ENCODE measurements around the gene STING1. TPM values are rescaled to one million over a fixed set of nuclear protein-coding genes. Genes with fewer than 3 reads are reported as not detected.

The STING1 gene
- total RNA-seq, 1 experiment from 2014 or later: 0.48 TPM

- no peak overlapping the region for H3K4ac ChIP-seq (ENCODE audit: low read depth, low read length)
- peaks cover 7% of the 10 kb centered on the region for H3K27me3 Mint-ChIP-seq (ENCODE audit: low read depth)
- H2BK15ac ChIP-seq (ENCODE audit: low read depth, low read length): no peak overlapping the region
- no peaks in the 10 kb centered on the region for H3K36me3 Mint-ChIP-seq (ENCODE audit: insufficient read depth in 1 of 3, low read depth in 3 of 3)
- H3K27me3 ChIP-seq (ENCODE audit: insufficient read depth, low read length): no peaks in the 10 kb centered on the region
- DNase-seq: no peak
- H4K20me1 ChIP-seq (ENCODE audit: control insufficient read depth, insufficient read depth, insufficient read length): no peaks in the 10 kb centered on the region
- H2BK20ac ChIP-seq (ENCODE audit: low read depth, low read length, poor library complexity, severe bottlenecking): no peak overlapping the region
- no CpG with 5 or more reads among the region's 13 CpGs for WGBS (ENCODE audit: extremely low coverage, insufficient read length, low lambda C conversion rate)
- no peak overlapping the region for H3K56ac ChIP-seq (ENCODE audit: insufficient read length, low read depth, low read length)
- H3K4me1 Mint-ChIP-seq: peaks cover 45 to 54% of the 10 kb centered on the region in 2 experiments
- H3K4me2 ChIP-seq (ENCODE audit: insufficient read depth, insufficient read length, low read length): no peak overlapping the region
- peak overlapping the region; percentile 2 to 91 (median 2); a peak in 3 of 7 replicates for H3K27ac Mint-ChIP-seq
- H3K79me2 ChIP-seq (ENCODE audit: insufficient read depth, low read length): no peaks in the 10 kb centered on the region
- H3K23ac ChIP-seq (ENCODE audit: insufficient read length, low read depth, low read length): no peak overlapping the region
- H3K9ac ChIP-seq (ENCODE audit: extremely low read depth, insufficient read length, low read length): no peak overlapping the region
- no peak overlapping the region for H2AK5ac ChIP-seq (ENCODE audit: insufficient read length, low read length)
- no peaks in the 10 kb centered on the region for H3K79me1 ChIP-seq (ENCODE audit: insufficient read depth, low read depth, low read length, poor library complexity, severe bottlenecking)
- no peak overlapping the region for H4K91ac ChIP-seq (ENCODE audit: insufficient read length, low read depth, low read length)
- H3K9me3 ChIP-seq (ENCODE audit: control insufficient read depth, low read depth, low read length): no peaks in the 10 kb centered on the region
- H3K9me3 Mint-ChIP-seq: no peaks in the 10 kb centered on the region
- H2AFZ ChIP-seq (ENCODE audit: low read length): no peak overlapping the region
- H3K4me1 ChIP-seq (ENCODE audit: insufficient read depth, low read length): peaks cover 5% of the 10 kb centered on the region; the same call in 1 of the 2 replicates
- H4K8ac ChIP-seq (replicated peaks; ENCODE audit: insufficient read length, low read depth, low read length): no peak overlapping the region
- H3T11ph ChIP-seq (ENCODE audit: low read length): no peak overlapping the region
- no peak overlapping the region for H4K5ac ChIP-seq (ENCODE audit: insufficient read length, low read depth, low read length)
- no peak overlapping the region for H3K27ac ChIP-seq (ENCODE audit: insufficient read length, low read depth, low read length)
- no peak overlapping the region for H2BK5ac ChIP-seq (ENCODE audit: insufficient read length, low read length)
- H3K18ac ChIP-seq (ENCODE audit: insufficient read length, low read depth, low read length): peak overlapping the region; percentile 11
- H3K4me3 Mint-ChIP-seq: no peak overlapping the region
- peak overlapping the region; percentile 42; the same call in 1 of the 2 replicates for H3K14ac ChIP-seq (ENCODE audit: insufficient read depth, low read length)
- TF ChIP-seq, protein P1, sequence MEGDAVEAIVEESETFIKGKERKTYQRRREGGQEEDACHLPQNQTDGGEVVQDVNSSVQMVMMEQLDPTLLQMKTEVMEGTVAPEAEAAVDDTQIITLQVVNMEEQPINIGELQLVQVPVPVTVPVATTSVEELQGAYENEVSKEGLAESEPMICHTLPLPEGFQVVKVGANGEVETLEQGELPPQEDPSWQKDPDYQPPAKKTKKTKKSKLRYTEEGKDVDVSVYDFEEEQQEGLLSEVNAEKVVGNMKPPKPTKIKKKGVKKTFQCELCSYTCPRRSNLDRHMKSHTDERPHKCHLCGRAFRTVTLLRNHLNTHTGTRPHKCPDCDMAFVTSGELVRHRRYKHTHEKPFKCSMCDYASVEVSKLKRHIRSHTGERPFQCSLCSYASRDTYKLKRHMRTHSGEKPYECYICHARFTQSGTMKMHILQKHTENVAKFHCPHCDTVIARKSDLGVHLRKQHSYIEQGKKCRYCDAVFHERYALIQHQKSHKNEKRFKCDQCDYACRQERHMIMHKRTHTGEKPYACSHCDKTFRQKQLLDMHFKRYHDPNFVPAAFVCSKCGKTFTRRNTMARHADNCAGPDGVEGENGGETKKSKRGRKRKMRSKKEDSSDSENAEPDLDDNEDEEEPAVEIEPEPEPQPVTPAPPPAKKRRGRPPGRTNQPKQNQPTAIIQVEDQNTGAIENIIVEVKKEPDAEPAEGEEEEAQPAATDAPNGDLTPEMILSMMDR (conservative IDR thresholded peaks at IDR 0.05): no peak
- H2BK12ac ChIP-seq (ENCODE audit: insufficient read length, low read depth, low read length): no peak overlapping the region
- H2BK120ac ChIP-seq (ENCODE audit: low read depth, low read length, poor library complexity, severe bottlenecking): no peak overlapping the region
- H3K23me2 ChIP-seq (ENCODE audit: insufficient read length, low read depth, low read length, poor library complexity, severe bottlenecking): no peaks in the 10 kb centered on the region
Measured at GRCh38 chr5:139474890-139475791, 7.4 kb downstream of the STING1 start.

Data from H9 (cell line).